AG09309 (cell line): Measurements from ENCODE around the gene VMAC.
"Not testable (repeated sequence)": the region's sequence is repeated elsewhere in the genome, so short reads cannot be mapped to it uniquely, and the experiment has no call there.

ENCODE experiments used
- DNase-seq: peaks from one replicate; pipeline ENCODE4 v3.0.0-alpha.2; 2010; ENCODE audit warnings: low read depth
- H3K4me3 ChIP-seq: 2 replicates; pipeline ENCODE4 v1.5.1; 2011; ENCODE audit warnings: mild to moderate bottlenecking, low read depth, low read length, moderate library complexity; ENCODE audit not compliant: control insufficient read depth
- CTCF ChIP-seq: IDR thresholded peaks from 2 replicates; pipeline ENCODE4 v1.5.1; 2011; ENCODE audit warnings: mild to moderate bottlenecking, low read depth, low read length, inconsistent platforms; ENCODE audit not compliant: insufficient read depth, control insufficient read depth; ENCODE audit errors: missing control alignments

Gene VMAC

DNA sequence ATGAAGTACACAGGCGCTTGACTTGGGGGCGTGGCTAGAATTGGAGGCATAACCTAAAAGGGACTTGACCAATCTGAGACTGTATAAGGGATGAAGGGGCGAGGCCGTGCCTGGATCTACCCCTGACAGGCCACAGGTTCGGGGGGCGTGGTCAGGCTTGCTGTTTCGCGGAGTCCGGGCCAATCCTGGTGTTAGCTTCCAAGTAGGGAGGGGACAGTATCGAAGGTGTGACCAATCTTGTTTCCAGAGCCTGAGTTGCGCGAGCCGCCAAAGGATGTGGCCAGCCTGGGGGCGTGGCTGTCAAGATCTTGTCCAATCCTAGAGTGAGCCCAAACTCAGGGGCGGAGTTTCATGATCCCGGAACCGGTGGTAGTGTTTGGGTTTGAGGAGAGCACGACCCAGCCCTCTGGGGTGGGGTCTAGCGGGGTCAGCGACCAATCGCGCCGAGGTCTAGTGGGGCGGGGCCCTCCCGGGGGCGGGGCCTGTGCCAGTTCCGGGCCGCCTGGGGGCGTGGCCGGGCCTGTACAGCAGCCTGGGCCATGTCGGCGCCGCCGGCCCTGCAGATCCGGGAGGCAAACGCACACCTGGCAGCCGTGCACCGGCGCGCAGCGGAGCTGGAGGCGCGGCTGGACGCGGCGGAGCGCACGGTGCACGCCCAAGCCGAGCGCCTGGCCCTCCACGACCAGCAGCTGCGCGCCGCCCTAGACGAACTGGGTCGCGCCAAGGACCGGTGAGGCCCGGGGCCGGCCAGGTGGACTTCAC, at the start of gene VMAC:
VMAC (plus strand) TSS at position 521 of the 762 bp plus-strand sequence; CDS start at position 540, 19 bp downstream.
- peak within 1 kb of the TSS; percentile 96 for H3K4me3 ChIP-seq
- no peak for TF ChIP-seq CTCF
- peak; percentile 100 for DNase-seq

- DNase-seq, H3K4me3 ChIP-seq: not testable (repeated sequence)
These were observed 49.5 kb upstream of the VMAC start for GRCh38 chr19:5855151-5855550.

DNA sequence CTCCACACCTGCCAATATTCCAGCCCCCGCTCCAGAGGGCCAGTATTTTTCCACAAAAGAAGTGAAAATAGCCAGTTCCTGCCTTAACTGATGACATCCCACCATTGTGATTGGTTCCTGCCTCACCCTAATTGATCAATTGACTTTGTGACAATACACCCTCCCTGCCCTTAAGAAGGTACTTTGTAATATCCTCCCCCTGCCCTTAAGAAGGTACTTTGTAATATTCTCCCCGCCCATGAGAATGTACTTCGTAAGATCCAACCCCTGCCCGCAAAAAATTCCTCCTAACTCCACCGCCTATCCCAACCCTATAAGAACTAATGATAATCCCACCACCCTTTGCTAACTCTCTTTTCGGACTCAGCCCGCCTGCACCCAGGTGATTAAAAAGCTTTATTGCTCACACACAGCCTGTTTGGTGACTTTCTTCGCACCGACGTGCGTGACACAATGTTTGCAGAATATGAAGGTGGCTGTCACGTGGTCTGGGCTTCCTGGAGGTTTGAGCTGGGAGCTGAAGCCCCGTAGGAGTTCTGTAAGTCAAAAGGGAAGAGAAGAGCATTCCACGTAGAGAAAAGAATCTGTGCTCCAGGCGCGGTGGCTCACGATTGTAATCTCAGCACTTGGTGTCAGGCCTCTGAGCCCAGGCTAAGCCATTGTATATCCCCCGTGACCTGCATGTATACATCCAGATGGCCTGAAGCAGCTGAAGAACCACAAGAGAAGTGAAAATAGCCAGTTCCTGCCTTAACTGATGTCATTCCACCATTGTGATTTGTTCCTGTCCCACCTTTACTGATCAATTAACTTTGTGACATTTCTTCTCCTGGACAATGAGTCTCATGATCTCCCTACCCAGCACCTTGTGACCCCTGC, 47.2 kb upstream of the VMAC start:
- DNase-seq: no peak
- no peak overlapping the region for H3K4me3 ChIP-seq
- TF ChIP-seq CTCF: no peak

- no peak for DNase-seq
- TF ChIP-seq CTCF: no peak
- no peak overlapping the region for H3K4me3 ChIP-seq
These were observed 41.5 kb upstream of the VMAC start for GRCh38 chr19:5863030-5863665.

DNA sequence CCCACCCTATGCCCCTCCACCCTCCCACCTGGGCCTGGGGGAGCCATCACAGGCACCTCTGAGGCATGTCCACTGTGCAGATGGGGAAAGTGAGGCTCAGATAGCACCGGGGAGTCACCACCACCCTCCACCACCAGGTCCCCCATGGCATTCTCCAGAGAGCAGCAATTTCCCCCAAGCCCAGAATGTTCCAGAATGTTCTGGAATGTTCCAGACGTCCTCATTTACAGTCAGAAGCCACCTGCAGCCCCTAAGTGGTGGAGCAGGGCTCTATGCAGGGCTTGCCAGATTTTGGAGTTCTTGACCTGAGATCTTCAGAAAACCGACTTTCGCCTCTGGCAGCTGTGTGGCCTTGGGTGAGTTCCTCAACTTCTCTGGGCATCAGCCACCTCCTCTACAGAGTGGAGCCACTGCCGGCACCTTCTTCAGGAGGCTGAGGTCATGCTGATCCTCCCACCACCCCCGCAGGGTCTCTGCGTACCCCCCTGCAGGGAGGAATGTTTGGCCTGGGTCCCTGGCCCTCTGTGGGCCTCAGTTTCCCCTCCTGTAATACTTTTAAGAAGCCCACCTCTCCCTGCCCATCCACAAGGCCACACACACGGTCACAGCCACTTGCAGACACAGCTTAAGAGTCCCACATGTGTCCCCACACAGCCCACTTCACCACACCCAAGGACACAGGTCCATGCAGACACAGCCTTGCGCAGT, 40.5 kb upstream of the VMAC start:
- no peak for DNase-seq
- no peak overlapping the region for H3K4me3 ChIP-seq
- TF ChIP-seq CTCF: no peak

DNA sequence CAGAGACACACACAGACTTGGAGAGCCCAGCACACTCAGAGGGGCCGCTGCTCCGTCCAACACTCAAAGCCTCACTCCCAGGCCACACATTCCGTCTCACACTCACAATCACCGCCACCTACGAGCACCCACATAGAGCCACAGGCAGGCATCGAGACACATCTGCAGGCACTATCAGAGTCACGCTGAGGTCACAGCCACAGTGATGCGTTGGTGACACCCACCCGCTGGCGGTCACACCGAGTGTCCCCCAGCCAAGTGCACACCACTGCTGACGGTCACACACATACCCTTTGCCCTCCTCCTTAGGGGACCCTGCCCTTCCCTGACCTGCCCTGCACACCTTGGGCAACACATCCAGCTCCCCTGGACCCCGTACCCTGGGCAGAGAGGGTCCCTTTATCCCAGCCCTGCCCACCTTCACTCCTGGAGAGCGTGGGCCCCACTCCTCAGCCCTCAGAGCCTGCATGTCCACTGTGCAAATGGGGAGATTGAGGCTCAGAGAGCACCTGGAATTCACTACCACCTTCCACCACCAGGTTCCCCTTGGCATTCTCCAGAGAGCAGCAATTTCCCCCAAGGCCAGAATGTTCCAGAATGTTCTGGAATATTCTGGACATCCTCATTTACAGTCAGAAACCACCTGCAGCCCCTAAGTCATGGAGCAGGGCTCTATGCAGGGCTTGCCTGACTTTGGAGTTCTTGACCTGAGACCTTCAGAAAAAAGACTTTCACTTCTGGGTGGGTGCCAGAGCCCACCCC, 39.8 kb upstream of the VMAC start:
- DNase-seq: no peak
- peak; percentile 22 for TF ChIP-seq CTCF
- no peak overlapping the region for H3K4me3 ChIP-seq
